Spleen (tissue), 11 donors: ENCODE results near the gene SDK2. TPM values are rescaled to one million over a fixed set of nuclear protein-coding genes. Genes with fewer than 3 reads are reported as not detected.

Experiments used
- DNase-seq: peaks from one replicate; pipeline ENCODE4 v3.0.0-alpha.2; 2020
- H3K27ac ChIP-seq, 8 donors: fragments of 200-600 bp; sonication (generic) in 7 of 8; 1 replicate in 4 of 8; 2 replicates in 4 of 8; pipeline versions ENCODE4 v1.5.0 to v1.8.0; 2016 to 2021; ENCODE audit warnings: inconsistent platforms in 4 of 8, mild to moderate bottlenecking in 4 of 8, moderate library complexity in 1 of 8
- H3K27me3 ChIP-seq, 7 donors: fragments of 200-600 bp; sonication (generic) in 6 of 7; replicated peaks in 1 of 7; 1 replicate in 4 of 7; 2 replicates in 3 of 7; pipeline versions ENCODE4 v1.5.0 to v1.8.0; 2016 to 2021; ENCODE audit warnings: inconsistent platforms in 3 of 7, mild to moderate bottlenecking in 1 of 7
- H3K36me3 ChIP-seq, 6 donors: fragments of 200-600 bp; sonication (generic) in 5 of 6; 1 replicate in 4 of 6; 2 replicates in 2 of 6; pipeline versions ENCODE4 v1.5.0 to v1.8.0; 2016 to 2021; ENCODE audit warnings: inconsistent platforms in 2 of 6
- H3K4me1 ChIP-seq, 6 donors: fragments of 200-600 bp; sonication (generic) in 5 of 6; 1 replicate in 3 of 6; 2 replicates in 3 of 6; pipeline versions ENCODE4 v1.5.0 to v1.8.0; 2016 to 2021; ENCODE audit warnings: inconsistent platforms in 3 of 6
- H3K4me3 ChIP-seq, 8 donors: fragments of 200-600 bp; sonication (generic) in 7 of 8; 1 replicate in 4 of 8; 2 replicates in 4 of 8; pipeline versions ENCODE4 v1.5.0 to v1.8.0; 2016 to 2021; ENCODE audit warnings: inconsistent platforms in 4 of 8, mild to moderate bottlenecking in 4 of 8, moderate library complexity in 2 of 8
- H3K9me3 ChIP-seq, 8 donors: fragments of 200-600 bp; sonication (generic) in 7 of 8; 1 replicate in 4 of 8; 2 replicates in 4 of 8; pipeline versions ENCODE4 v1.5.0 to v1.8.0; 2016 to 2021; ENCODE audit warnings: inconsistent platforms in 4 of 8
- POLR2A ChIP-seq, 3 donors: fragments of 450-650 bp; IDR thresholded peaks; one replicate each; pipeline ENCODE4 v1.5.1; 2017; ENCODE audit warnings: antibody characterized with exemption in 3 of 3, mild to moderate bottlenecking in 1 of 3
- POLR2AphosphoS5 ChIP-seq, 3 donors: sonication (generic); formaldehyde crosslinking; IDR thresholded peaks; one replicate each; pipeline ENCODE4 v1.5.1; 2017; ENCODE audit warnings: antibody characterized with exemption in 3 of 3
- WGBS, 5 donors: extraction: QIAGEN DNeasy Blood & Tissue Kit in 3 of 5; methylation state at CpG; one replicate each; pipeline versions ENCODE4 v1.1.5 to v1.1.7; 2013 to 2018; 5-methylcytosine and 5-hydroxymethylcytosine counted together
- intact Hi-C: fragments of 100-400 bp; cut with DNase I; formaldehyde crosslinking; loops from one replicate; pipeline ENCODE4 v1.15.0; 2023; ENCODE audit warnings: low total_unique reads
- polyA plus RNA-seq, 3 donors: library from polyadenylated mRNA; stranded (reverse); fragments of 200-250 nt; gene quantifications; one replicate each; pipeline ENCODE4 v1.2.1, GENCODE V29; 2013
- total RNA-seq, 7 donors: library from RNA; depleted of rRNA in 3 of 7; stranded (reverse); fragments of >200 nt in 3 of 7; fragmentation: NEBNext Ultra II Directional in 4 of 7; extraction: Animal tissue kit (Norgen Biotek cat#: 25700) in 4 of 7; gene quantifications; one replicate each; pipeline versions ENCODE4 v1.1.0 to v1.2.1, GENCODE V29; 2016 to 2021
- TF ChIP-seq, protein P1 (sequence below), 11 experiments: fragments of 200-600 bp in 7 of 11; fragments of 450-650 bp in 4 of 11; sonication (generic) in 4 of 11; IDR thresholded peaks in 8 of 11; conservative IDR thresholded peaks in 3 of 11; 1 replicate in 7 of 11; 2 replicates in 4 of 11; pipeline versions ENCODE4 v1.4.0 to v1.8.0; 2016 to 2021; ENCODE audit warnings: antibody characterized with exemption in 11 of 11, inconsistent platforms in 4 of 11, mild to moderate bottlenecking in 1 of 11
- donor health status: healthy with polysubstance abuse.
- donor health status: DM: no; HTN: no; CAD: no; lungs with moderate emphysema.
- donor health status: DM: no; HTN: no; CAD: no.
- donor health status: Bipolar disorder and iron deficiency.
- donor health status: healthy.
- donor health status: DM: no; HTN: no; CAD: no.
- donor health status: DM: yes; HTN: yes; CAD: no.

Gene SDK2
- total and polyA plus RNA-seq, 10 donors, result 0.86 to 16.5 (median 9.7) TPM

DNA sequence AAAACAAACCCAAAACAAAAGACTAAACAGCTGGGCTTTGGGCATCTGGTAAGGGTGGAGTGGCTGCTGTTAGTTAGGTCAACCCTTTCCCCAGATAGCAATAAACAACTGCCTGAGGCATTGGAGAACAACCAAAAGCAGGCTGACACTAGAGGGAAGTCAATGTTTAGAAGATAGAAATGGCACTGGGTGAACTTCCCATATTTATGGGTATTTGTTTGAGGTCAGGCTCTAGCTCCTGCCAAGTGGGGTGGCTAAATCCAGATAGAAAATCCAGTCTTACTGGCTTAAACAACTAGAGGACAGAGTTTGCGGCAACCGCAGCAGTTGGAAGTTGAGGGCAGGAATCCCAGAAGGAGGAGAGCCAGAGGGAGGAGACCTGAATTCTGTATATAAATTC, 79.4 kb downstream of the SDK2 start:
- Histone ChIP-seq H3K27ac (peak overlapping the region in 1 of 8 donors; percentile 36), H3K4me3 (no peak overlapping the region), H3K4me1 (peaks cover 0 to 16% (median 11%) of the 10 kb centered on the region in 6 donors), H3K9me3 (no peaks in the 10 kb centered on the region), H3K36me3 (no peaks in the 10 kb centered on the region), H3K27me3 (no peaks in the 10 kb centered on the region)
- 81 to 97% (median 88%) methylated on average over 2 of the region's 2 CpGs for WGBS, 5 donors
- no peak for DNase-seq
- intact Hi-C loops, result no loop called here
- TF ChIP-seq POLR2A (IDR thresholded peaks at IDR 0.05), result no peak
- TF ChIP-seq, protein P1, sequence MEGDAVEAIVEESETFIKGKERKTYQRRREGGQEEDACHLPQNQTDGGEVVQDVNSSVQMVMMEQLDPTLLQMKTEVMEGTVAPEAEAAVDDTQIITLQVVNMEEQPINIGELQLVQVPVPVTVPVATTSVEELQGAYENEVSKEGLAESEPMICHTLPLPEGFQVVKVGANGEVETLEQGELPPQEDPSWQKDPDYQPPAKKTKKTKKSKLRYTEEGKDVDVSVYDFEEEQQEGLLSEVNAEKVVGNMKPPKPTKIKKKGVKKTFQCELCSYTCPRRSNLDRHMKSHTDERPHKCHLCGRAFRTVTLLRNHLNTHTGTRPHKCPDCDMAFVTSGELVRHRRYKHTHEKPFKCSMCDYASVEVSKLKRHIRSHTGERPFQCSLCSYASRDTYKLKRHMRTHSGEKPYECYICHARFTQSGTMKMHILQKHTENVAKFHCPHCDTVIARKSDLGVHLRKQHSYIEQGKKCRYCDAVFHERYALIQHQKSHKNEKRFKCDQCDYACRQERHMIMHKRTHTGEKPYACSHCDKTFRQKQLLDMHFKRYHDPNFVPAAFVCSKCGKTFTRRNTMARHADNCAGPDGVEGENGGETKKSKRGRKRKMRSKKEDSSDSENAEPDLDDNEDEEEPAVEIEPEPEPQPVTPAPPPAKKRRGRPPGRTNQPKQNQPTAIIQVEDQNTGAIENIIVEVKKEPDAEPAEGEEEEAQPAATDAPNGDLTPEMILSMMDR (IDR thresholded peaks at IDR 0.05 in 8 of 11, conservative IDR thresholded peaks at IDR 0.05 in 3 of 11), result no peak
- TF ChIP-seq POLR2AphosphoS5 (IDR thresholded peaks at IDR 0.05), result no peak

DNA sequence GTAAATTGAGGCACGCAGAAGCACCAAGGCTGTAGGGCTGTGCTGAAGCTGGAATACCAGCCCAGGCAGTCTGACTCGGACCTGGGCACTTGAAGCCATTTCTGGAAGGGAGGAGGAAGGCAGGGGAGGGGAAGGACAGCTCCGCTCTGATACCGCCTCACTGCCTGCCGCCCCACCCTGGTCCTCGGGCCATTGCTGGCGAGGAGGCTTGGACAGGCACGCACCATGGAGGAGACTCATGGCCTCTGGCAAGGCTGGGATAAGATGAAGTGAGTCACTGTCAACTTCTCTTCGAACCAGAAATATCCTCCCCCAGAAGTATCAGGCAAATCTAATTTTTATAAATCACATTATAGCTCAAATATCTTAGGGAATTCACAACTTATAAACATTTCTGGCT, 81.3 kb downstream of the SDK2 start:
- H3K4me1 ChIP-seq, result peaks cover 0 to 20% (median 11%) of the 10 kb centered on the region in 6 donors
- no peak overlapping the region for H3K27ac ChIP-seq
- intact Hi-C loops, result no loop called here
- DNase-seq, result no peak
- WGBS, 5 donors, result 86 to 96% (median 87%) methylated on average over 9 of the region's 9 CpGs
- TF ChIP-seq POLR2A (IDR thresholded peaks at IDR 0.05) (no peak), POLR2AphosphoS5 (IDR thresholded peaks at IDR 0.05) (no peak)
- TF ChIP-seq, protein P1 (IDR thresholded peaks at IDR 0.05 in 8 of 11, conservative IDR thresholded peaks at IDR 0.05 in 3 of 11), result no peak
- no peaks in the 10 kb centered on the region for H3K9me3 ChIP-seq
- H3K36me3 ChIP-seq, result no peaks in the 10 kb centered on the region
- no peaks in the 10 kb centered on the region for H3K27me3 ChIP-seq
- H3K4me3 ChIP-seq, result no peak overlapping the region

DNA sequence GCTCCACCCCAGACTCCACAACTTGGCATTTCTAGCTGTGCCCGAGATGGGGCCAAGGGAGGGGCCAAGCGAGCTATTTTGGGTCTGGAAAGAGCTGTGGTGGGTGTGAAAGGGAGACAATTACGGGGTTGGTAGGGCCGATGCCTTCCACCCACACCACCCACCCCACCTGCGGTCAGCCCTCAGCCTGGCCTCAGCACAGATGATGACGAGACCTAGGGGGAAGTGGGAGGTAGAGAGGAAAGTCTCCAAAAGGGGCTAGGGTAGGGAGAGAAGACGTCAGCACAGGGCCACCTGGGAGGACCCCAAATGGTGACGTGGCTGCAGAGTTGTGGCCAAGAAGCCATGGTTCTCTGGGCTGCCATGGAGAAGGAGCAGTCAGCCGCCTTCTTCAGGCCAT, 83.1 kb downstream of the SDK2 start:
- no peak overlapping the region for H3K27ac ChIP-seq
- 65 to 74% (median 70%) methylated on average over 9 of the region's 9 CpGs for WGBS, 5 donors
- no peaks in the 10 kb centered on the region for H3K36me3 ChIP-seq
- TF ChIP-seq, protein P1 (IDR thresholded peaks at IDR 0.05 in 8 of 11, conservative IDR thresholded peaks at IDR 0.05 in 3 of 11), result no peak
- no peak for TF ChIP-seq POLR2A (IDR thresholded peaks at IDR 0.05)
- TF ChIP-seq POLR2AphosphoS5 (IDR thresholded peaks at IDR 0.05), result no peak
- H3K27me3 ChIP-seq, result no peaks in the 10 kb centered on the region
- H3K4me1 ChIP-seq, result peaks cover 0 to 10% (median 0%) of the 10 kb centered on the region in 6 donors
- intact Hi-C loops, result no loop called here
- H3K4me3 ChIP-seq, result no peak overlapping the region
- no peak for DNase-seq
- H3K9me3 ChIP-seq, result no peaks in the 10 kb centered on the region

DNA sequence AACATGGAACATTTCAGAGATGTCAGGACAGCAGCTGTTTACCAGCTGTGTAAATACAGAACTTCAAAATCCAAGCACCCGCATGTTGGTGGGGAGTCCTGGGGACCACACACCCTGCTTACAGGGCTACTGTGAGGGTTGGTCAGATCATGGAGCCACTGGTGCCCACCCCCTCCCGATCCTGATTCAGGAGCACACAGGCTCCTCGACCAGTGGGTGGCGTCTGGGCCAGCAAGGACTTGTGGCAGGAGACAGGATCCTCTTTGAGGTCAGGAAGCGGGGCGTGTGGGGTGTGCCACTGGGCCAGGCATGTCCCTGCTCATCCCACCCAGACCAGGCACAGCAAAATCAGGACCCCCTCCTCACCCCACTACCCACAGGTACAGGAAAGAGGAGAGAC, 83.6 kb downstream of the SDK2 start:
- 63 to 74% (median 65%) methylated on average over 6 of the region's 6 CpGs for WGBS, 5 donors
- Histone ChIP-seq H3K27ac (no peak overlapping the region), H3K36me3 (no peaks in the 10 kb centered on the region), H3K27me3 (no peaks in the 10 kb centered on the region), H3K4me1 (peaks cover 0 to 10% (median 0%) of the 10 kb centered on the region in 6 donors), H3K4me3 (no peak overlapping the region), H3K9me3 (no peaks in the 10 kb centered on the region)
- intact Hi-C loops, result no loop called here
- DNase-seq, result no peak
- TF ChIP-seq POLR2AphosphoS5 (IDR thresholded peaks at IDR 0.05) (no peak), POLR2A (IDR thresholded peaks at IDR 0.05) (no peak)
- TF ChIP-seq, protein P1 (IDR thresholded peaks at IDR 0.05 in 8 of 11, conservative IDR thresholded peaks at IDR 0.05 in 3 of 11), result no peak
